K562 (cell line): ENCODE measurements around the gene RBPMS2. TPM values are rescaled to one million over a fixed set of nuclear protein-coding genes. Genes with fewer than 3 reads are reported as not detected.

Source experiments
- ATAC-seq: fragments of 200-7000 bp; cut with Tn5 transposase; 3 replicates; pipeline ENCODE4 v1.9.1; 2020; ENCODE audit warnings: moderate library complexity
- BruUV-seq: library from RNA; stranded (reverse); fragments of 400-500 nt; replicated peaks from 2 replicates; lab custom pipeline; 2021; lab: Mats Ljungman, UMichigan
- CTCF ChIA-PET: fragments of 300-600 bp; formaldehyde crosslinking; extraction: SDS; loops from one replicate; lab custom pipeline; 2021; ENCODE audit warnings: low intra/inter-chr PET ratio; lab: Yijun Ruan, JAX
- POLR2A ChIA-PET: fragments of 300-600, 350-650 bp; sonication (Branson Sonifier 250); formaldehyde crosslinking; extraction: SDS; loops from one replicate; lab custom pipeline; 2021; ENCODE audit warnings: antibody characterized with exemption, inconsistent platforms; lab: Yijun Ruan, JAX
- DNase-seq, 4 experiments: peaks; one replicate each; pipeline versions ENCODE4 v3.0.0 to v3.0.0-alpha.2; 2011 to 2018; ENCODE audit warnings: low spot score in 3 of 4, mixed read lengths in 3 of 4; ENCODE audit errors: extremely low read depth in 1 of 4
- FAIRE-seq: peaks from 2 replicates; lab custom pipeline; 2011; peaks lifted over from hg19 to GRCh38; lab: Jason Lieb, UNC
- H2AFZ ChIP-seq: 2 replicates; pipeline ENCODE4 v1.6.0; 2011; ENCODE audit warnings: low read depth, low read length, control low read depth, inconsistent platforms
- H3K27ac ChIP-seq: fragments of 200-600 bp; 3 replicates; pipeline ENCODE4 v1.8.0; 2011; ENCODE audit warnings: low read depth, mild to moderate bottlenecking, control low read depth, inconsistent platforms, low read length, moderate library complexity, mixed read lengths; ENCODE audit errors: extremely low read depth
- H3K27me3 ChIP-seq, 2 experiments: fragments of 300-600 bp in 1 of 2; 2 replicates in 1 of 2; 3 replicates in 1 of 2; pipeline versions ENCODE4 v1.6.0 to v1.8.0; 2011; ENCODE audit warnings: inconsistent platforms in 2 of 2, low read length in 2 of 2, mild to moderate bottlenecking in 1 of 2, mixed read lengths in 1 of 2, moderate library complexity in 1 of 2; ENCODE audit not compliant: control insufficient read depth in 2 of 2, insufficient read depth in 2 of 2
- H3K36me3 ChIP-seq: fragments of 300-600 bp; 3 replicates; pipeline ENCODE4 v1.8.0; 2011; ENCODE audit warnings: mild to moderate bottlenecking, low read length, inconsistent platforms; ENCODE audit not compliant: control insufficient read depth, insufficient read depth
- H3K4me1 ChIP-seq, 2 experiments: fragments of 200-600 bp in 1 of 2; replicated peaks in 1 of 2; 2 replicates in 1 of 2; 3 replicates in 1 of 2; pipeline versions ENCODE4 v1.5.1 to v1.8.0; 2011; ENCODE audit warnings: inconsistent platforms in 2 of 2, low read length in 2 of 2, mild to moderate bottlenecking in 1 of 2, mixed read lengths in 1 of 2, moderate library complexity in 1 of 2; ENCODE audit not compliant: control insufficient read depth in 2 of 2, insufficient read depth in 2 of 2
- H3K4me2 ChIP-seq: 2 replicates; pipeline ENCODE4 v1.6.1; 2011; ENCODE audit warnings: low read length, control low read depth, inconsistent platforms, mixed read lengths; ENCODE audit not compliant: insufficient read depth
- H3K4me3 ChIP-seq: fragments of 200-600 bp; sonication (generic), shearing (Covaris generic); 2 replicates; pipeline ENCODE4 v1.5.1; 2016; ENCODE audit warnings: control low read depth, inconsistent platforms
- H3K79me2 ChIP-seq: fragments of 200-600 bp; 3 replicates; pipeline ENCODE4 v1.8.0; 2011; ENCODE audit warnings: low read length, inconsistent platforms; ENCODE audit not compliant: control insufficient read depth, insufficient read depth
- H3K9ac ChIP-seq, 2 experiments: 2 replicates each; pipeline versions ENCODE4 v1.6.0 to v1.6.1; 2011; ENCODE audit warnings: low read depth in 2 of 2, low read length in 2 of 2, control low read depth in 1 of 2, inconsistent platforms in 1 of 2, mild to moderate bottlenecking in 1 of 2, mixed read lengths in 1 of 2; ENCODE audit not compliant: insufficient read depth in 1 of 2
- H3K9me1 ChIP-seq: one replicate; pipeline ENCODE4 v1.6.0; 2011; ENCODE audit warnings: inconsistent platforms, mild to moderate bottlenecking, low read length, moderate library complexity; ENCODE audit not compliant: control insufficient read depth, insufficient read depth
- H3K9me3 ChIP-seq: replicated peaks from 2 replicates; pipeline ENCODE4 v1.5.1; 2011; ENCODE audit warnings: low read depth, low read length, inconsistent platforms; ENCODE audit not compliant: control insufficient read depth, insufficient read depth
- H4K20me1 ChIP-seq: replicated peaks from 2 replicates; pipeline ENCODE4 v1.6.1; 2011; ENCODE audit warnings: low read length, inconsistent platforms, mixed read lengths; ENCODE audit not compliant: control insufficient read depth, insufficient read depth
- CEBPB ChIP-seq: fragments of 450-650 bp; IDR thresholded peaks from 2 replicates; pipeline ENCODE4 v1.6.1; 2016; ENCODE audit warnings: missing genetic modification characterization, missing compliant biosample characterization
- CTBP1 ChIP-seq: fragments of 450-650 bp; IDR thresholded peaks from 2 replicates; pipeline ENCODE4 v1.6.1; 2016; ENCODE audit warnings: borderline replicate concordance
- HDAC8 ChIP-seq: fragments of 450-650 bp; IDR thresholded peaks from 2 replicates; pipeline ENCODE4 v1.6.1; 2016; ENCODE audit warnings: mild to moderate bottlenecking, missing genetic modification characterization, moderate library complexity, missing compliant biosample characterization
- WGBS: fragments of 100-300 bp; shearing (Covaris generic); methylation state at CpG from one replicate; pipeline ENCODE4 v1.1.6; 2016; ENCODE audit warnings: low coverage, mixed read lengths; ENCODE audit not compliant: insufficient coverage; ENCODE audit errors: missing lambda C conversion rate; 5-methylcytosine and 5-hydroxymethylcytosine counted together
- in situ Hi-C: fragments of 300-500 bp; cut with MboI; formaldehyde crosslinking; loops from 4 replicates; pipeline ENCODE4 v1.15.0; 2018; ENCODE audit warnings: inconsistent platforms, mixed read lengths
- intact Hi-C: fragments of 100-400 bp; cut with micrococcal nuclease; formaldehyde crosslinking; loops from 2 replicates; pipeline ENCODE4 v1.14.2; 2022
- polyA plus RNA-seq, 8 experiments: library from polyadenylated mRNA; depleted of rRNA in 4 of 8; stranded (reverse) in 5 of 8; unstranded in 3 of 8; fragments of >200 nt; fragmentation: Nextera tagmentation in 2 of 8; fragmentation: Illumina TruSeq in 1 of 8; extraction: Ambion mirVana in 2 of 8; extraction: Trizol in 1 of 8; gene quantifications; 2 replicates each; pipeline versions ENCODE4 v1.2.1 to v1.2.3, GENCODE V29; 2011 to 2014; ENCODE audit warnings: inconsistent platforms in 1 of 8, missing spikeins in 1 of 8
- total RNA-seq, 7 experiments: library from RNA; depleted of rRNA in 6 of 7; stranded (reverse); fragments of >200 nt in 6 of 7; fragmentation: Illumina TruSeq in 2 of 7; extraction: Trizol in 2 of 7; gene quantifications; 2 replicates each; pipeline versions ENCODE4 v1.2.1 to v1.2.3, GENCODE V29; 2011 to 2021; ENCODE audit warnings: low replicate concordance in 1 of 7
- TF ChIP-seq, protein P1 (sequence below), 2 experiments: fragments of 450-650 bp; IDR thresholded peaks; 2 replicates each; pipeline ENCODE4 v1.6.1; 2018; ENCODE audit warnings: mild to moderate bottlenecking in 2 of 2, low read depth in 1 of 2; ENCODE audit not compliant: partially characterized antibody in 2 of 2

RBPMS2 gene
- total and polyA plus RNA-seq, 9 of the 15 experiments (the other 6 are each of a cell fraction or from before 2014, with no cell fraction given) = 0.11 to 2.6 (median 0.37) TPM; not detected in 1

DNA sequence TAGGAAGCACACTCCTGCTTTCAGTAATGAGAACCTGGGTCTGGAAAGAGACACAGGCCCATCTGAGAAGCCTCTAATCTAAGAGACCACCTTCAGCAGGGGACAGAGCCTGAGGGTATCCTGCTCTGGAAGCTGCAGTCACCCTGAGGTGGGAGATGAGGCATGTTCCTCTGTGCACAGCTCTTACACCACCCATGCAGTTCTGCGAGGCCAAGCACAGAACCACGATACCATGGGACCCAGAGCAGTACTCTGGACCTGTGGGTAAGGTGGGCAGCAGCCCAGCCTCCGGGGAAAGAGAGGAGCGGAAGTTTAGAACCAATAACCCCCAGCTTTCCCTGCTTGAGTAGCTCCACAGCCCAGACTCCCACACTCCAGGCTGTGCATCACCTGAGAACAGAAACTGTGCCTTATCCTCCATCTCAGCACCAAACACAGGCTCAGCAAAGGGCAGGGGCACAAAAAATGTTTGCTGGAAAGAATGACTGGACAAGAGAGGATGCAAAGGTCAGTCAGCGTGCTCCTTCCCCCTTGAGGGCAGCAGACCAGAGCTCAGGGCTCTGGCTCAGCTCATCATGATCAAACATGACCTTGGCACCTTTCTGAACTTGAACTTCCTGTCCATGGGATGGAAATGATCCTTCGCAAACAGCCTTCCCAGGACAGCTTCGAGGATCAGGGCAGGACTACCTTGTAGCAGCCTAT is 43.1 kb downstream of the RBPMS2 start:
- no peak overlapping the region for H2AFZ ChIP-seq
- H4K20me1 ChIP-seq = peaks cover 10% of the 10 kb centered on the region
- no peak overlapping the region for H3K27ac ChIP-seq
- ChIA-PET CTCF (interaction anchor here (0.6 to 2.0 kb wide), 6 partner anchors 11 to 653 kb away, joined by 3 to 16 read pairs (median 7); no protein-coding TSS in a partner anchor), POLR2A (no interaction called here)
- H3K4me2 ChIP-seq = no peak overlapping the region; the same call in 1 of the 2 replicates
- no peaks in the 10 kb centered on the region for H3K79me2 ChIP-seq
- 0 out of 4 replicates have a peak overlapping the region, but pooled peaks of 1 of the 2 experiments have one; percentile 12 for H3K9ac ChIP-seq
- ATAC-seq = no peak
- no peak for FAIRE-seq
- H3K36me3 ChIP-seq = no peaks in the 10 kb centered on the region
- H3K4me3 ChIP-seq = no peak overlapping the region
- no peak for DNase-seq
- no peaks in the 10 kb centered on the region for H3K9me3 ChIP-seq
- peaks cover 10 to 29% of the 10 kb centered on the region in 2 experiments; a peak in 3 of 5 replicates for H3K27me3 ChIP-seq
- TF ChIP-seq CEBPB (no peak), HDAC8 (tag) (no peak), CTBP1 (0 out of 2 replicates have a peak, but pooled peaks have one; percentile 10)
- TF ChIP-seq, protein P1, sequence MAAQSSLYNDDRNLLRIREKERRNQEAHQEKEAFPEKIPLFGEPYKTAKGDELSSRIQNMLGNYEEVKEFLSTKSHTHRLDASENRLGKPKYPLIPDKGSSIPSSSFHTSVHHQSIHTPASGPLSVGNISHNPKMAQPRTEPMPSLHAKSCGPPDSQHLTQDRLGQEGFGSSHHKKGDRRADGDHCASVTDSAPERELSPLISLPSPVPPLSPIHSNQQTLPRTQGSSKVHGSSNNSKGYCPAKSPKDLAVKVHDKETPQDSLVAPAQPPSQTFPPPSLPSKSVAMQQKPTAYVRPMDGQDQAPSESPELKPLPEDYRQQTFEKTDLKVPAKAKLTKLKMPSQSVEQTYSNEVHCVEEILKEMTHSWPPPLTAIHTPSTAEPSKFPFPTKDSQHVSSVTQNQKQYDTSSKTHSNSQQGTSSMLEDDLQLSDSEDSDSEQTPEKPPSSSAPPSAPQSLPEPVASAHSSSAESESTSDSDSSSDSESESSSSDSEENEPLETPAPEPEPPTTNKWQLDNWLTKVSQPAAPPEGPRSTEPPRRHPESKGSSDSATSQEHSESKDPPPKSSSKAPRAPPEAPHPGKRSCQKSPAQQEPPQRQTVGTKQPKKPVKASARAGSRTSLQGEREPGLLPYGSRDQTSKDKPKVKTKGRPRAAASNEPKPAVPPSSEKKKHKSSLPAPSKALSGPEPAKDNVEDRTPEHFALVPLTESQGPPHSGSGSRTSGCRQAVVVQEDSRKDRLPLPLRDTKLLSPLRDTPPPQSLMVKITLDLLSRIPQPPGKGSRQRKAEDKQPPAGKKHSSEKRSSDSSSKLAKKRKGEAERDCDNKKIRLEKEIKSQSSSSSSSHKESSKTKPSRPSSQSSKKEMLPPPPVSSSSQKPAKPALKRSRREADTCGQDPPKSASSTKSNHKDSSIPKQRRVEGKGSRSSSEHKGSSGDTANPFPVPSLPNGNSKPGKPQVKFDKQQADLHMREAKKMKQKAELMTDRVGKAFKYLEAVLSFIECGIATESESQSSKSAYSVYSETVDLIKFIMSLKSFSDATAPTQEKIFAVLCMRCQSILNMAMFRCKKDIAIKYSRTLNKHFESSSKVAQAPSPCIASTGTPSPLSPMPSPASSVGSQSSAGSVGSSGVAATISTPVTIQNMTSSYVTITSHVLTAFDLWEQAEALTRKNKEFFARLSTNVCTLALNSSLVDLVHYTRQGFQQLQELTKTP (IDR thresholded peaks at IDR 0.05; ENCODE audit: low read depth in 1 of 2, partially characterized antibody in 2 of 2) = no peak
- no TSS peak for BruUV-seq
- no peaks in the 10 kb centered on the region for H3K9me1 ChIP-seq
- 17% methylated on average over 7 of the region's 7 CpGs for WGBS
- in situ Hi-C loops (loop anchor here (5.0 to 10.0 kb wide), 3 partner anchors 80 to 302 kb away; no protein-coding TSS in a partner anchor), intact Hi-C loops (no loop called here)
- no peaks in the 10 kb centered on the region; a peak in 2 of 5 replicates for H3K4me1 ChIP-seq
